ENCODE measurements around the gene TMEM140.

Gene TMEM140

GRCh38 chr7:135175931-135176330, 28.1 kb downstream of the TMEM140 start:
- DNase-seq: no peak

- no peak for DNase-seq
These were observed 29.3 kb downstream of the TMEM140 start for GRCh38 chr7:135177028-135177696.

GRCh38 chr7:135178364-135178763, 30.5 kb downstream of the TMEM140 start:
- no peak for DNase-seq

GRCh38 chr7:135179321-135179925, 31.6 kb downstream of the TMEM140 start:
- no peak for DNase-seq

GRCh38 chr7:135180122-135180521, 32.2 kb downstream of the TMEM140 start:
- no peak for DNase-seq

- no peak for DNase-seq
These were observed 33.5 kb downstream of the TMEM140 start for GRCh38 chr7:135181261-135181928.

GRCh38 chr7:135181929-135182678, 34.2 kb downstream of the TMEM140 start:
- DNase-seq: no peak

GRCh38 chr7:135183478-135183877, 35.6 kb downstream of the TMEM140 start:
- DNase-seq: no peak

- no peak for DNase-seq
These were observed 36.5 kb downstream of the TMEM140 start for GRCh38 chr7:135184254-135184841.

- DNase-seq: no peak
These were observed 37.8 kb downstream of the TMEM140 start for GRCh38 chr7:135185471-135186260.

GRCh38 chr7:135186261-135186540, 38.3 kb downstream of the TMEM140 start:
- no peak for DNase-seq

- no peak for DNase-seq
These were observed 39.0 kb downstream of the TMEM140 start for GRCh38 chr7:135186841-135187253.

GRCh38 chr7:135188298-135188984, 40.6 kb downstream of the TMEM140 start:
- DNase-seq: no peak

GRCh38 chr7:135189221-135189662, 41.4 kb downstream of the TMEM140 start:
- DNase-seq: no peak

- DNase-seq: peak; percentile 41
These were observed 42.1 kb downstream of the TMEM140 start for GRCh38 chr7:135189961-135190360.

- no peak for DNase-seq
These were observed 42.8 kb downstream of the TMEM140 start for GRCh38 chr7:135190703-135191102.

- no peak for DNase-seq
These were observed 45.2 kb downstream of the TMEM140 start for GRCh38 chr7:135192914-135193536.

- peak; percentile 93 for DNase-seq
These were observed 45.8 kb downstream of the TMEM140 start for GRCh38 chr7:135193615-135194081.

GRCh38 chr7:135194494-135195095, 46.7 kb downstream of the TMEM140 start:
- peak; percentile 76 for DNase-seq

GRCh38 chr7:135195156-135195555, 47.3 kb downstream of the TMEM140 start:
- DNase-seq: no peak

Data from fibroblast of skin of back (primary cell).